Thoracic aorta (tissue), 2 donors: ENCODE results near the gene SPECC1. TPM values are rescaled to one million over a fixed set of nuclear protein-coding genes. Genes with fewer than 3 reads are reported as not detected.

Experiments used
- total RNA-seq, 2 donors: library from RNA; depleted of rRNA; stranded (reverse); fragments of >200 nt; gene quantifications; one replicate each; pipeline versions ENCODE4 v1.1.0 to v1.2.3, GENCODE V29; 2016

SPECC1 gene
- total RNA-seq, 2 donors from 2014 or later: 89.8 to 91.9 TPM

Other genes with a start within 250 kb of the SPECC1 start
- 10 to 100 TPM; 24.8 TPM for gene ULK2, start 141.4 kb upstream of the SPECC1 start, total RNA-seq
- gene AKAP10, start 31.5 kb upstream of the SPECC1 start, total RNA-seq: 10 to 100 TPM; 29.6 to 48.5 TPM